ENCODE data around the gene RABL6. TPM values are rescaled to one million over a fixed set of nuclear protein-coding genes. Genes with fewer than 3 reads are reported as not detected.
"Not testable (repeated sequence)": the region's sequence is repeated elsewhere in the genome, so short reads cannot be mapped to it uniquely, and the experiment has no call there.

The RABL6 gene
- total RNA-seq, 3 donors from 2014 or later = 92.1 to 142 (median 112) TPM

DNA sequence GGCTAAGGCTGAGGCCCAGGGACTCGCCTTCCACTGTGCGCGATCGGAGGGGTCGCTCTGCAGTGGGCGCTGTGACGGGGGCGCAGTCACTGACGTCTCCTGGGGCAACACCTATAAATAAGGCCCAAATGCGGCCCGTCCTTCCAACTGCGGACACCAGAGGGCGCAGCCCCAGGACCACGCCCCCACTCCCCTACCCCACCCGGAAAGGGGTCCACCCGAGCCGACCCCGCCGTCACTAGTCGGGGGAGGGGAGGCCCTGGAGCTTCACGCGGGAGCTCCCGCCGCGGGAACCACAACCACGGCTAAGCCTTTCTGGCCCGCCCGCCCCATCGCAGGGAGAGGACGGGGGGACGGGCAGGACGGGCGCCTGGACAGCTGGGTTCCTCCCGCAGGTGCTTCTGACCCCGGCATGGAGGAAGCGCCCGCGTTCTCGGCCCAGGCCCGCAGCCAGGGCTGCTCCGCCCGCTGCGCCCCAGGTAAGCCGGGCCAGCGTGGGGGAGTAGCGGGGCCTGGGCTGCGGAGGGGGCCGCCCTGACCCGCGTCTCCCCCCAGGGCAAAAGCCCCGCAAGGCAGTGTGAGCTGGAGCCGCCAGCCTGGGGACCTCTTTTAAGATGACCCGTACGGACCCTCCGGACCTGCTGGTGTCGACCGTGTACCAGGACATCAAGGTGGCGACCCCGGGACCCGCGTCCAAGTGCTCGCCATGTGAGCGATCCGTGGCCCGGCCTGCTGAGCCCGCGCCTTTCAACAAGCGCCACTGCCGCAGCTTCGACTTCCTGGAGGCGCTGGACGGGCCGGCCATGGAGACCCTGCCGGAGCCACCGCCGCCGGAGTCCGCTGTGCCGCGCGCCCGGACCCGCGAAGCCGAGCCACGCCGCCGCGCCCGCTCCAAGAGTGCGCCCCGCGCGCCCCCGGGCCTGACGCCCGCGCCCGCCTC lies 36.3 kb downstream of the RABL6 start:
- intact Hi-C loops (cut with DNase I, micrococcal nuclease); H3K36me3 ChIP-seq (ENCODE audit: low read depth); H3K4me3 ChIP-seq; ATAC-seq; H3K9me3 ChIP-seq: not testable (repeated sequence)
- H3K4me1 ChIP-seq (ENCODE audit: low read depth) = peaks cover 47% of the 10 kb centered on the region
- DNase-seq = peak in 2 of 3 donors; percentile 75 to 77
- peak; percentile 66 for TF ChIP-seq CTCF (IDR thresholded peaks at IDR 0.05)

DNA sequence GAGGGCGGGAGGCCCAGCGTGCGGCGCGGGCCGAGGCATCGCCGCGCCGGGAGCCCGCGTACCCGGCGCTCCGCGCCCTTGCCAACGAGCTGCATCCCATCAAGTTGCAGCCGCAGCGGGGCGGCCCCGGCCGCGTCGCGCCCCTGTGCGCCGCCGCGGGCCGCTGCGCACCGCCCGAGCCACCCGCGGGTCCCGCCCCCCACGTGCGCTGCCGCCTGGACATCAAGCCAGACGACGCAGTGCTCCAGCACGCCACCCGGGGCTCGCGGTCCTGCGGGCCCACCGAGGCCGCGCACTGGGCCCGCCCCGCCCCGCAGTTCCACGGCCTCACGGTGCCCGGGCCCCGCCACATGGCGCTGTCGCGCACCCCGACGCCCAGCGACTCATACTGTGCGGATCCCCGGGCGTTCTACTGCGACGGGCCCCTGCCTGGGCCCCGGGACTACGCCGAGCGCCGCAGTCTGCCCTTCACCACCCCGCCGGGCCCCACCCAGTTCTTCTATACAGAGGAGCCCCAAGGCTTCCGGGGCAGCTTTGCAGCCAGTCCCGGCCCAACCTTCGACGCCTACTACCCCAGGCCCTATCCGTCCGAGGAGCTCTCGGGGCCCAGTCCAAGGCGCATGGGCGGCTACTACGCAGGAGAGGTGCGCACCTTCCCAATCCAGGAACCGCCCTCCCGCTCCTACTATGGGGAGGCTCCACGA lies 37.2 kb downstream of the RABL6 start:
- no peak for TF ChIP-seq CTCF (IDR thresholded peaks at IDR 0.05)
- peaks cover 49% of the 10 kb centered on the region for H3K4me1 ChIP-seq (ENCODE audit: low read depth)
- DNase-seq = peak in 1 of 3 donors; percentile 44
- no peak for ATAC-seq
- no peak overlapping the region for H3K4me3 ChIP-seq
- intact Hi-C loops (cut with DNase I, micrococcal nuclease) = no loop called here
- H3K9me3 ChIP-seq = no peaks in the 10 kb centered on the region
- H3K36me3 ChIP-seq (ENCODE audit: low read depth) = no peaks in the 10 kb centered on the region

DNA sequence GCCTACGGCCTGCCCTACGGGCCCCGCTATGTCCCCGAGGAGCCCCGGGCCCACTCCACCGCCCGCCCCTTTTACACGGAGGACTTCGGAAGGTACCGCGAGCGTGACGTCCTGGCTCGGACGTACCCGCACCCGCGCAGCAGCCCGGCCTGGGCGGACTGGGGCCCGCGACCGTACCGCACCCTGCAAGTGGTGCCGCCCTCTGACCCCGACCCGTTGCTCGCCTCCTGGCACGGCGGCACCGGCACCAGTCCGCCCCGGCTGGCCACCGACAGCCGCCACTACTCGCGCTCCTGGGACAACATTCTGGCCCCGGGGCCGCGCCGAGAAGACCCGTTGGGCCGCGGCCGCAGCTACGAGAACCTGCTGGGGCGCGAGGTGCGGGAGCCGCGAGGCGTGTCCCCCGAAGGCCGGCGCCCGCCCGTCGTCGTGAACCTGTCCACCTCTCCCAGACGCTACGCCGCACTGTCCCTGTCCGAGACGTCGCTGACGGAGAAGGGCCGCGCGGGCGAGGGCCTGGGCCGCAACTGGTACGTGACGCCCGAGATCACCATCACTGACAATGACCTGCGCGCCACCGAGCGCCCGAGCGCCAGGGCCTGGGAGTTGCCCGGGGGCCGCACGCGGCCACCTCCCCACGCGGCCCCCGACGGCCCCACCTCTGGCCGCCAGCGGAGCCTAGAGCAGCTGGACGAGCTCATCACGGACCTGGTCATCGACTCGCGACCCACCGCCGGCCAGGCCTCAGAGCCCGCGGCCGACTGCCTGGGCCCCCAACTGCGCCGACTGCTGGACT lies 37.9 kb downstream of the RABL6 start:
- peak in 1 of 3 donors; percentile 41 for DNase-seq
- intact Hi-C loops (cut with DNase I, micrococcal nuclease) = no loop called here
- Histone ChIP-seq H3K4me3 (no peak overlapping the region), H3K36me3 (ENCODE audit: low read depth) (no peaks in the 10 kb centered on the region), H3K9me3 (no peaks in the 10 kb centered on the region), H3K4me1 (ENCODE audit: low read depth) (peaks cover 46% of the 10 kb centered on the region)
- no peak for ATAC-seq
- no peak for TF ChIP-seq CTCF (IDR thresholded peaks at IDR 0.05)

DNA sequence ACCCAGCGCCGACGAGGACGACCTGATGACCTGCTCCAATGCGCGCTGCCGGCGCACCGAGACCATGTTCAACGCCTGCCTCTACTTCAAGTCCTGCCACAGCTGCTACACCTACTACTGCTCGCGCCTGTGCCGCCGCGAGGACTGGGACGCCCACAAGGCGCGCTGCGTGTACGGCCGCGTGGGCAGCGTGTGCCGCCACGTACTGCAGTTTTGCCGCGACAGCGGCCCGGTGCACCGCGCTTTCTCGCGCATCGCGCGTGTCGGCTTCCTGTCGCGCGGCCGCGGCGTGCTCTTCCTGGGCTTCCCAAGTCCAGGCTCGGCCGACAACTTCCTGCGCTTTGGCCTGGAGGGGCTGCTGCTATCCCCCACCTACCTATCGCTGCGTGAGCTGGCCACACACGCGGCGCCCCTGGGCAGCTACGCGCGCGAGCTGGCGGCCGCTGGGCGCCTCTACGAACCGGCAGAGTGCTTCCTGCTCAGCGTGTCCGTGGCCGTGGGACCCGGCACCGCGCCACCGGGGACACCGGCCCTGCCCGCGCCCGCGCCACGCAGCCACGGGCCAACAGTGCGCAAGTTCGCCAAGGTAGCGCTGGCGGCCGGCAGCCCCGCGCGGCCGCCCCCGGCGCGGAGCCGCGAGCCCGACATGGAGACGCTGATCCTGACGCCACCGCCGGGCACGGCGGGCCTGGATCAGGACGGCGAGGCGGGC lies 38.8 kb downstream of the RABL6 start:
- Histone ChIP-seq H3K4me3 (no peak overlapping the region), H3K36me3 (ENCODE audit: low read depth) (no peaks in the 10 kb centered on the region), H3K4me1 (ENCODE audit: low read depth) (peaks cover 38% of the 10 kb centered on the region), H3K9me3 (no peaks in the 10 kb centered on the region)
- no peak for TF ChIP-seq CTCF (IDR thresholded peaks at IDR 0.05)
- peak in 1 of 3 donors; percentile 48 for DNase-seq
- ATAC-seq = no peak
- intact Hi-C loops (cut with DNase I, micrococcal nuclease) = no loop called here
